NCI-H2227 (cell line): ENCODE results near the gene CHRNE.
"Not testable (repeated sequence)": the region's sequence is repeated elsewhere in the genome, so short reads cannot be mapped to it uniquely, and the experiment has no call there.

ENCODE experiments used
- DNase-seq: peaks from one replicate; lab custom pipeline; 2025; ENCODE audit not compliant: unreplicated experiment; lab: John Stamatoyannopoulos, UW

The CHRNE gene

DNA sequence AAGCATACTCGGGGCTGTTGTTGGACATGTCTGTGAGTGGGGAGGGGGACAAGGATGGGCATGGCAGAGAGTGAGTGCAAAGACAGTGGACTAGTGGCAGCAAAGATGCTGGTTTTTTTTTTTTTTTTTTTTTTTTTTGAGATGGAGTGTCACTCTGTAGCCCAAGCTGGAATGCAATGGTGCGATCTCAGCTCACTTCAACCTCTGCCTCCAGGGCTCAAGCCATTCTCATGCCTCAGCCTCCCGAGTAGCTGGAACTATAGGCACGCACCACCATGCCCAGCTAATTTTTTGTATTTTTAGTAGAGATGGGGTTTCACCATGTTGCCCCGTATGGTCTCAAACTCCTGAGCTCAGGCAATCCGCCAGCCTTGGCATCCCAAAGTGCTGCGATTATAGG, 45.6 kb downstream of the CHRNE start:
- DNase-seq, result not testable (repeated sequence)

DNA sequence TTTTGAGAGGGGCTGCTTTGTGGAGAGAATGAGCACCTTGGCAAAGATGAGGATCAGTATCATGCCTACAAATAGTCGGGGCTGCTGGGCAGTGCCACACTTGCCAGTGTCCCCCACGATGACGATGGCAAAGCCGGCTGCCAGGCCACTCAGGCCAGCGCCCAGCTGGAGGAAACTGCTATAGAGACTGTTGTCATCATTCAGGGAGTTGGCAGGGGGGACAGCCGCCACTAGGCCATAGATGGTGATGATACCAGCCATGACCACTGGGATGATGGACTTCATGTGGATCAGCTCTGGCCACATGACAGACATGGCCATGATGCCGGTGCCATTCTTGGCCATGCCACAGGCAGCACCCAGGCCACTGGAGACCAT, 46.0 kb downstream of the CHRNE start:
- DNase-seq, result no peak

DNA sequence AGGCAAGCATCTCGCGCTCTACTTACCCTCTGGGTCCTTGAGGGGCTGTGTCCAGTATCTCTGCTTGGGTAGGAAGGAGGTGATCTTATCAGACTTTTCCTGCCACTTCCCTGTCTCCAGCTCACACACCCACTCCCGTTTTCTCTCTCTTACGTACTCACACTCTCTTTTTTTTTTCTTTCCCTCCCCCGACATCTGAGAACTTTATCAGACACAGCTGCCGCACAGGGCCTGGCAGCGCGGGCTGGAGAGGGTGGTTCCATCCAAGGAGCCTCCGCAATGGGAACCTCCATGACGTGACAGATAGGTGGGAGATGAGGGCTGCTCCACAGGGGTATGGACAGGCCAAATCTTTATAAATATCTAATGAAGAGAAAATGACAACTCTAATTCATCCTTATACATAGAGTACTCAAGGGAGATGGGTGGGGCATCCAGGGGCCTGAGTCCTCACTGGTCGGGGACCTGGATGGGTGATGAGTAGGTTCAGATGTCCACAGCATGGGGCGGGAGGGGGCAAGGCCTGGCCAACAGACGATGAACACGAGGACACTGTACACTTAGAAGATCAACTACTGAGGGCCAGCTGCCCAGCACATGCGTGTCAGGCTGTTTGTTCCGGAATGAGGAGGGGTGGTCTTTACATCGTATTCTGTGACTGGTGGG, 46.5 kb downstream of the CHRNE start:
- DNase-seq, result no peak

DNA sequence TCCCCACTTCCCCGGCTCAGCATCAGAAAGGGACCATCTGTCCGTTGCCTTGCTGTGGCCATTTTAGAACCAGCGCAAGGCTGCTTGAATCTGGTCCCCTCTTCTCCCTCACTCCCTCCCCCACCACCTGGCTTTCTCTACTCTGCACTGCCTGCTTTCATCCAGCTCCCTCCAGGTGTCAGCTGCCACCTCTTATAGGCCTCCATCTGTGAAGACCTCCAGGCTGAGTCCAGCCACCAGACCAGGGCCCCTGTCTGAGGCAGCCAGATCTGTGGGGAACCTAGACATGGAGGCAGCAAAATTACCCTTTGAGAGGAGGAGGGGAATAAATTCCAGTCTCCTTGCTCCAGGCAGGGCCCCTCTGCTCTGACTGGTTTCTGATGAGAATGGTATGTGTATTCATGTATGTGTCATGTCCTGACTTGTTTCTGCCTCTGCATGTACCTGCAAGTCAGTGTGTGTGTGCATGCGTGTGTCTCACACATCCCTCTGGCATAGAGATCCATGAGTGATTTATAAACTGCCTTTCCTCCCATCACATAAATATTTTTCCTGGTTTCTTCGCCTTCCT, 48.7 kb downstream of the CHRNE start:
- DNase-seq, result peak; percentile 13

DNA sequence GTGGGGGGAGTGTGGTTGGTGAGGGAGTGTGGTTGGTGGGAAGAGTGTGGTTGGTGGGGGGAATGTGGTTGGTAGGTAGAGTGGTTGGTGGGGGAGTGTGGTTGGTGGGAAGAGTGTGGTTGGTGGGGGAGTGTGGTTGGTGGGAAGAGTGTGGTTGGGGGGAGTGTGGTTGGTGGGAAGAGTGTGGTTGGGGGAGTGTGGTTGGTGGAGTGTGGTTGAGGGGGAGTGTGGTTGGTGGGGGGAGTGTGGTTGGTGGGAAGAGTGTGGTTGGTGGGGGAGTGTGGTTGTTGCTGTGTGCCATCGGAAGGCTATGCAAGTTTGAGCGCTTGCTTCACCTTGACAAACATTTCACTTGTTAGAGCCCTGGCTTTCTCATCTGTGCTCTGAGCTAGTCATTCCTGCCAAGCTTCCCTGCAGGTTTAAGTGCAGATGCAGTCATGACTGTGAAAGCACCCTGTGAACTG, 49.7 kb downstream of the CHRNE start:
- DNase-seq, result no peak

DNA sequence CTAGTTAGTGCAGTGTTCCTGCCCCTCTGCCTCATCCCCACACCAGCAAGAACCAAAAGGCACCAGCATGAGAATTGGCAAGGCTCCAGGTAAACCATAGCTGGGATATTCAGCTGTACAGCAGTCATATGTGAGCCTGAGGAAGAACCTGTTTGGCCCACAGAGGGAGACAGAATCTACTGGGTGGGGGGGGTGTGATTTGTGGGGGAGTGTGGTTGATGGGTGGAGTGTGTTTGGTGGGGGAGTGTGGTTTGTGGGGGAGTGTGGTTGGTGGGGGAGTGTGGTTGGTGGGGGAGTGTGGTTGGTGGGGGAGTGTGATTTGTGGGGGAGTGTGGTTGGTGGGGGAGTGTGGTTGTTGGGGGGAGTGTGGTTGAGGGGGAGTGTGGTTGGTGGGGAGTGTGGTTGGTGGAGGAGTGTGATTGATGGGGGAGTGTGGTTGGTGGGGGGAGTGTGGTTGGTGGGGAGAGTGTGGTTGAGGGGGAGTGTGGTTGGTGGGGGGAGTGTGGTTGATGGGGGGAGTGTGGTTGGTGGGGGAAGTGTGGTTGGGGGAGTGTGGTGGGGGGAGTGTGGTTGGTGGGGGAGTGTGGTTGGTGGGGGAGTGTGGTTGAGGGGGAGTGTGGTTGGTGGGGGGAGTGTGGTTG, 50.2 kb downstream of the CHRNE start:
- DNase-seq, result no peak

DNA sequence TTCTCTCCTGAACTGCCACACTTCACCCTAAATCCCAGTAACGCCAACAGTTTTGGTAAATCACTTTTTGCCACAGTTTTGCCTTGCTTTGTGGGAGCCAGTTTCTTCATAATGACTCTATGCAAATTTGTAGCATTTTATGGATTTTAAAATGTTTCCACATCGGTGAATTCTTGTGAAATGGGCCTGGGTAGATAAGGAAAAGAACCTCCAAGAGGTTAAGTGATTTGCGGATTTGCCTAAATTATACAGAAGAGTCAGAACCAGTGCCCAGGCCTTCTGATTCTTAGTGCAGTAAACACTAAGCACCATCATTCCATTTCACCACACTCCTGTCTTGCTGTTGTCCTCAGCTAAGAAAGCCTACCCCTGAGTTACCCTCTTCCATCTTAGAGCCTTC, 51.8 kb downstream of the CHRNE start:
- DNase-seq, result no peak

DNA sequence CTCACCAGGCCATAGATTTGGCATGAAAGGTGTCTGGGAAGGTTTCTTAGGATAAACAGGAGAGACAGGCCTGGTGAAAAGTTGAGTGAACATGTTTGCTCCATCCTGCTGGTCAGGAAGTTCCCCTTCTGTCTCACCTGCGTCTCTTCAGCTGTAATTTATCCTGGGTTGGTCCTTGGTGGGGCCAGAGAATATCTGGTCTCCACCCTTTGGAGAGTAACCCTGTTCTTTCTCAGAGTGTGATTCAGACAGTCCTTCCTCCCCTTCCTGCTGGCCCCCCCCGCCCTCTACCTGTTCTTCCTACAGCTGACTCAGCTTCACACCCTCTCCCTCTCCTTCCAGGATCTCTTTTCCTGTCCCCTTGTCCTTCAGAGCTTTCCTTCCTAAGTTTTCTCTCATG, 52.7 kb downstream of the CHRNE start:
- DNase-seq, result no peak

DNA sequence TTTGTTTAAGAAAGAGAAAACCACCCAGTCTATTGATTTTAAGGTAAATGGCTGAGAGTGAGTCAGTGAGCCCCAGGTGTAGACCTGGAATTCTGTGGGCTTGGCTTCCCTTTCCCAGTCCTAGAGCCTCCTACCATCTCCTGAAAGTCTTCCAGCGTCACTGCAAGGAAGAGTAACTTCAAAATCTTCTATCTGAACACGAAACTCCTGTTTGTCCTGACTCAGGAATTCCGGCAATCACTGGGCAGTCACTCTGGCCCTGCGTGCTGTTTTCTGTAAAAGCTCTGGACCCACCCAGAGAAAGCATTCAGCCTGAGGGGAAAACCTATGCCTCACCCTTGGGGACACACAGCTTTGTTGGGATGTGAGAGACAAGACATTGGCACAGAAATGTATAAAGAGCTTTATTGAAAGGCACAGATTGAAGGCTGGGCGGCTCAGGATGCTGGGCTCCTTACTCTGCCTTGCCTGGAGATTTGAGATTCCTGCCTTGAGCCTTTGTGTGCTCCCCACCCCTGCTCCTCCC, 53.8 kb downstream of the CHRNE start:
- no peak for DNase-seq
